Uterine smooth muscle cell (primary cell): ENCODE measurements around the gene BSG. TPM values are rescaled to one million over a fixed set of nuclear protein-coding genes. Genes with fewer than 3 reads are reported as not detected.

Source experiments
- total RNA-seq: library from RNA; depleted of rRNA; stranded (reverse); fragments of >200 nt; gene quantifications from 2 replicates; pipeline ENCODE4 v1.2.3, GENCODE V29; 2014

BSG gene
- total RNA-seq: 241 and 309 TPM in 2 replicates

GRCh38 chr19:572140-572742 is at the start of gene BSG:
Gene BSG (plus strand): TSS chr19:572596. CDS start chr19:572635, 39 bp downstream.

DNA sequence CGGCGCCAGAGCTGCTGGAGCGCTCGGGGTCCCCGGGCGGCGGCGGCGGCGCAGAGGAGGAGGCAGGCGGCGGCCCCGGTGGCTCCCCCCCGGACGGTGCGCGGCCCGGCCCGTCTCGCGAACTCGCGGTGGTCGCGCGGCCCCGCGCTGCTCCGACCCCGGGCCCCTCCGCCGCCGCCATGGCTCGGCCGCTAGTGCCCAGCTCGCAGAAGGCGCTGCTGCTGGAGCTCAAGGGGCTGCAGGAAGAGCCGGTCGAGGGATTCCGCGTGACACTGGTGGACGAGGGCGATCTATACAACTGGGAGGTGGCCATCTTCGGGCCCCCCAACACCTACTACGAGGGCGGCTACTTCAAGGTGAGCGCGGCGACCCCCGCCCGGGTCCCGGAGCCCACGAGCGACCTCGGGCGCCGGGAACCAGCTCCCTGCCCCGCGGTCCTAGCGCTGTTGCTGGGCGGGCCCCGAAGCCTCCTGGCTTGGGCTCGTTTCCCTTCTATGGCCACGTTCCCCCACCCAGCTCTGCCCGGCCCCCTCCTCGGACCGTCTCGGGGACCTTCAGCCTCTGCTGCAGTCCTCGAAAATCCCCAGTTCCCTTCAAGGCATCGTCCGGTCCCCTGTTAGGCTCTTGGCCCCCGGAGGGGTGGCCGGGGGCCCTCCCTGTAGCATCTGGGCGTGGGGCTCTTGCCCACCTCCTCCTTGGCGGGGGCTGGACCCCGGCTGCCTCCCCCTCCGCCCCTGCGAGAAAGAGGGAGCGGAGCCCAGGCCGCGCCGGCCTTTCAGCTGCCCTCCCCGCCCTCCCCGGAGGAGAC is 40.4 kb upstream of the BSG start, which contains the start of gene CDC34:
CDC34 (plus strand) TSS at position 8 of the 808 bp plus-strand sequence; CDS start at position 180, 172 bp downstream.

DNA sequence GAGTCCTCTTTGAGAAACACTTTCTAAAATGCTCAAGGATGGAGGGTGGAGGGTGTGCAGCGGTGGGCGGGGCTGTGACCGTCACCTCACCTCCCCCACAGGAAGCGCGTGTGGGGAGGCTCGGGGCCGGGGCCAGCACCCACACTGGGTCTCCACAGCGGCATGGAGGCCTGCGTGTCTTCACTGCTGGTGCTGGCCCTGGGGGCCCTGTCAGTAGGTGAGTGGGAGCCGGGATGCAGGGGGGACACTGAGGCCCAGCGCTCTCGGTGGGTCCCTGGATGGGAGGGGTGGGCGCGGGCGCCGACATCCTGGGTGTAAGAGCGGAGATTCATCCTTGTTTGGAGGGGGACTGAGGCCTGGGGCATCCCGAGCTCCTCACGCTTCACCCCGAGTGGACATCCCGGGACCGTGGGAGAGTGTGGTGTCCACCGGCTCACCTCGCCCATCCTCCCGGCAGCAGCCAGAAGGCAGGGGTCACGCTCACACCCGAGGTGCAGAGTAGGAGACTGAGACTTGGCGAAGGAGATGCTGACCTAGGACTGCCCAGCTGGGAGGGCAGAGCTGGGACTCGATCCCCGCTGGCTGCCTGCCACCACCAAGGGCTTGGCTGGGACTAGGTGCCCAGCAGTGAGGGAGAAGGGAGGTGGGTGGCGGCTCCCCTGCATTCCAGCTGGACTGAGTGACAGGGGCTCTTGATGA is 28.3 kb upstream of the BSG start, which contains the start of gene GZMM:
GZMM (plus strand) TSS at position 144 of the 699 bp plus-strand sequence; CDS start at position 163, 19 bp downstream.

GRCh38 chr19:589693-590395 is 17.4 kb downstream of the BSG start, which contains the start of gene HCN2:
Gene HCN2 (plus strand): TSS chr19:589881. CDS start chr19:589946, 65 bp downstream.

Other genes with a start within 250 kb of the BSG start
- 23.5 and 26.0 TPM in 2 replicates for gene MIER2, start 227.8 kb upstream of the BSG start, total RNA-seq
- gene C2CD4C, start 163.4 kb upstream of the BSG start, total RNA-seq: 0.33 and 0.37 TPM in 2 replicates
- 0.77 and 2.7 TPM in 2 replicates for gene SHC2, start 111.6 kb upstream of the BSG start, total RNA-seq
- 0.11 TPM in 1 of 2 replicates, not detected in the other for gene MADCAM1, start 76.1 kb upstream of the BSG start, total RNA-seq
- gene TPGS1, start 65.1 kb upstream of the BSG start, total RNA-seq: 45.9 and 50.1 TPM in 2 replicates
- gene CDC34, start 40.8 kb upstream of the BSG start, total RNA-seq: 50.6 and 72.7 TPM in 2 replicates
- 0.12 TPM in 1 of 2 replicates, not detected in the other for gene GZMM, start 28.5 kb upstream of the BSG start, total RNA-seq
- 0.22 and 0.25 TPM in 2 replicates for gene HCN2, start 17.3 kb downstream of the BSG start, total RNA-seq
- gene POLRMT, start 60.9 kb downstream of the BSG start, total RNA-seq: 27.9 and 33.6 TPM in 2 replicates
- gene FGF22, start 67.3 kb downstream of the BSG start, total RNA-seq: 0.11 TPM in 1 of 2 replicates, not detected in the other
- 12.7 and 26.1 TPM in 2 replicates for gene RNF126, start 90.6 kb downstream of the BSG start, total RNA-seq
- 19.7 and 88.4 TPM in 2 replicates for gene FSTL3, start 103.8 kb downstream of the BSG start, total RNA-seq
- gene PRSS57, start 122.9 kb downstream of the BSG start, total RNA-seq: not detected in 2 replicates
- 2.1 and 3.5 TPM in 2 replicates for gene PALM, start 136.3 kb downstream of the BSG start, total RNA-seq
- 0.12 TPM in 1 of 2 replicates, not detected in the other for gene MISP, start 178.5 kb downstream of the BSG start, total RNA-seq
- gene PTBP1, start 224.9 kb downstream of the BSG start, total RNA-seq: 77.0 and 125 TPM in 2 replicates
- gene PLPPR3, start 249.4 kb downstream of the BSG start, total RNA-seq: 0.12 TPM in 1 of 2 replicates, not detected in the other